ENCODE measurements around the gene LRRC27. TPM values are rescaled to one million over a fixed set of nuclear protein-coding genes. Genes with fewer than 3 reads are reported as not detected.

The LRRC27 gene
- total RNA-seq, 1 experiment from 2014 or later: 4.1 TPM

DNA sequence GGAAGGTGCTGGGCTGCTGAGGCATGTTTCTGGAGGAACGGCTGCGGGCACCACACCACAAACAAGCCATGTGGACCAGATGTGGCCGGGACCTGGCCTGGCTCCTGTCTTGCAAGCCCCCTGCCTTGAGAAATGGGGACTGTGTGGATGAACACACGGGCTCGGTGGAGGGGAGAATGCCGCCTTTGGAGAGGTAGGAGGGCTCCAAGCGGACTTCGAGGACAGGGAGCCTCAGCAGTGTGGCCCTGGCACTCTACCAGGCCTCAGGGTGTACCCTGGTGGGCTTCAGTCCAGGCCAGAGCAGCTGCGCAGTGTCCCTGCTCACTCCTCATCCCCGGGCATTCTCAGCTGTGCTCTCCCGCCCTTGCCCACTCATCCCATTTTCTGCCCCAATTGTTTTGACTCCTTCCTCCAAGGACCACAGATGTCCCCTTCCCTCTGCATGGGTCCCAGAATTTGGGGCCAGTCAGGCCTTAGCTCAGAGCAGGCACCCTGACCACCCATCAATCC, 96.5 kb downstream of the LRRC27 start:
- ChIA-PET POLR2A (no interaction called here), CTCF (no interaction called here)
- TF ChIP-seq EZH2 (IDR thresholded peaks at IDR 0.05) (no peak), ZNF274 (IDR thresholded peaks at IDR 0.05; ENCODE audit: low read depth, low read length) (no peak), EGR1 (IDR thresholded peaks at IDR 0.05; ENCODE audit: low read depth) (no peak), TCF7L2 (IDR thresholded peaks at IDR 0.05; ENCODE audit: borderline replicate concordance, extremely low read depth, insufficient read depth, insufficient read length) (no peak), SRF (IDR thresholded peaks at IDR 0.05; ENCODE audit: low read depth) (no peak), CBX3 (IDR thresholded peaks at IDR 0.05; ENCODE audit: low read depth) (no peak), SP1 (IDR thresholded peaks at IDR 0.05; ENCODE audit: low read depth) (no peak), EZH2phosphoT487 (IDR thresholded peaks at IDR 0.05; ENCODE audit: borderline replicate concordance) (no peak), ZFX (IDR thresholded peaks at IDR 0.05) (no peak)
- TF ChIP-seq, protein P1, sequence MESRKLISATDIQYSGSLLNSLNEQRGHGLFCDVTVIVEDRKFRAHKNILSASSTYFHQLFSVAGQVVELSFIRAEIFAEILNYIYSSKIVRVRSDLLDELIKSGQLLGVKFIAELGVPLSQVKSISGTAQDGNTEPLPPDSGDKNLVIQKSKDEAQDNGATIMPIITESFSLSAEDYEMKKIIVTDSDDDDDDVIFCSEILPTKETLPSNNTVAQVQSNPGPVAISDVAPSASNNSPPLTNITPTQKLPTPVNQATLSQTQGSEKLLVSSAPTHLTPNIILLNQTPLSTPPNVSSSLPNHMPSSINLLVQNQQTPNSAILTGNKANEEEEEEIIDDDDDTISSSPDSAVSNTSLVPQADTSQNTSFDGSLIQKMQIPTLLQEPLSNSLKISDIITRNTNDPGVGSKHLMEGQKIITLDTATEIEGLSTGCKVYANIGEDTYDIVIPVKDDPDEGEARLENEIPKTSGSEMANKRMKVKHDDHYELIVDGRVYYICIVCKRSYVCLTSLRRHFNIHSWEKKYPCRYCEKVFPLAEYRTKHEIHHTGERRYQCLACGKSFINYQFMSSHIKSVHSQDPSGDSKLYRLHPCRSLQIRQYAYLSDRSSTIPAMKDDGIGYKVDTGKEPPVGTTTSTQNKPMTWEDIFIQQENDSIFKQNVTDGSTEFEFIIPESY (IDR thresholded peaks at IDR 0.05; ENCODE audit: extremely low read depth, insufficient replicate concordance, low read length): no peak
- TF ChIP-seq, protein P2, sequence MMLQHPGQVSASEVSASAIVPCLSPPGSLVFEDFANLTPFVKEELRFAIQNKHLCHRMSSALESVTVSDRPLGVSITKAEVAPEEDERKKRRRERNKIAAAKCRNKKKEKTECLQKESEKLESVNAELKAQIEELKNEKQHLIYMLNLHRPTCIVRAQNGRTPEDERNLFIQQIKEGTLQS (IDR thresholded peaks at IDR 0.05): no peak
- TF ChIP-seq, protein P3, sequence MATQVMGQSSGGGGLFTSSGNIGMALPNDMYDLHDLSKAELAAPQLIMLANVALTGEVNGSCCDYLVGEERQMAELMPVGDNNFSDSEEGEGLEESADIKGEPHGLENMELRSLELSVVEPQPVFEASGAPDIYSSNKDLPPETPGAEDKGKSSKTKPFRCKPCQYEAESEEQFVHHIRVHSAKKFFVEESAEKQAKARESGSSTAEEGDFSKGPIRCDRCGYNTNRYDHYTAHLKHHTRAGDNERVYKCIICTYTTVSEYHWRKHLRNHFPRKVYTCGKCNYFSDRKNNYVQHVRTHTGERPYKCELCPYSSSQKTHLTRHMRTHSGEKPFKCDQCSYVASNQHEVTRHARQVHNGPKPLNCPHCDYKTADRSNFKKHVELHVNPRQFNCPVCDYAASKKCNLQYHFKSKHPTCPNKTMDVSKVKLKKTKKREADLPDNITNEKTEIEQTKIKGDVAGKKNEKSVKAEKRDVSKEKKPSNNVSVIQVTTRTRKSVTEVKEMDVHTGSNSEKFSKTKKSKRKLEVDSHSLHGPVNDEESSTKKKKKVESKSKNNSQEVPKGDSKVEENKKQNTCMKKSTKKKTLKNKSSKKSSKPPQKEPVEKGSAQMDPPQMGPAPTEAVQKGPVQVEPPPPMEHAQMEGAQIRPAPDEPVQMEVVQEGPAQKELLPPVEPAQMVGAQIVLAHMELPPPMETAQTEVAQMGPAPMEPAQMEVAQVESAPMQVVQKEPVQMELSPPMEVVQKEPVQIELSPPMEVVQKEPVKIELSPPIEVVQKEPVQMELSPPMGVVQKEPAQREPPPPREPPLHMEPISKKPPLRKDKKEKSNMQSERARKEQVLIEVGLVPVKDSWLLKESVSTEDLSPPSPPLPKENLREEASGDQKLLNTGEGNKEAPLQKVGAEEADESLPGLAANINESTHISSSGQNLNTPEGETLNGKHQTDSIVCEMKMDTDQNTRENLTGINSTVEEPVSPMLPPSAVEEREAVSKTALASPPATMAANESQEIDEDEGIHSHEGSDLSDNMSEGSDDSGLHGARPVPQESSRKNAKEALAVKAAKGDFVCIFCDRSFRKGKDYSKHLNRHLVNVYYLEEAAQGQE (IDR thresholded peaks at IDR 0.05; ENCODE audit: low read depth): no peak

More for the DNA sequence above, 96.5 kb downstream of the LRRC27 start:
- H3K36me3 ChIP-seq (ENCODE audit: control insufficient read depth in 1 of 2, insufficient read depth in 2 of 2, low read length in 2 of 2): no peaks in the 10 kb centered on the region
- H3K9me2 ChIP-seq (ENCODE audit: insufficient read depth): no peaks in the 10 kb centered on the region
- no TSS peak for BruUV-seq (replicated peaks)
- H3K9me3 ChIP-seq (ENCODE audit: control insufficient read depth in 1 of 2, insufficient read depth in 1 of 2, low read depth in 1 of 2, low read length in 2 of 2): no peaks in the 10 kb centered on the region
- H3K4me2 ChIP-seq (ENCODE audit: low read length): no peak overlapping the region
- H2AFZ ChIP-seq (ENCODE audit: low read depth, low read length, poor library complexity, severe bottlenecking): no peak overlapping the region
- H4K20me1 ChIP-seq (ENCODE audit: insufficient read depth): no peaks in the 10 kb centered on the region
- no peaks in the 10 kb centered on the region for H3K27me3 ChIP-seq (ENCODE audit: insufficient read depth, low read length)
- H3K4me1 ChIP-seq (ENCODE audit: control insufficient read depth in 1 of 2, insufficient read depth in 2 of 2, low read length in 2 of 2): no peaks in the 10 kb centered on the region
- intact Hi-C loops (cut with micrococcal nuclease): no loop called here
- no peak for ATAC-seq
- H3K9ac ChIP-seq (ENCODE audit: low read length): no peak overlapping the region
- DNase-seq (ENCODE audit: low read depth, low spot score): no peak
- no peak overlapping the region for H3K4me3 ChIP-seq (replicated peaks in 1 of 2; ENCODE audit: low read depth in 1 of 2, low read length in 2 of 2)
- RAD21 ChIA-PET (ENCODE audit: low non-redundant PET in 1 of 2, low total read pairs in 2 of 2, uncharacterized antibody in 2 of 2, unreplicated experiment in 2 of 2): no interaction called here
- H3K27ac ChIP-seq (ENCODE audit: low read depth, low read length): no peak overlapping the region
- H3K79me2 ChIP-seq (ENCODE audit: insufficient read depth, low read length): no peaks in the 10 kb centered on the region

Other genes with a start within 250 kb of the LRRC27 start
- gene DPYSL4, start 145.2 kb upstream of the LRRC27 start, total RNA-seq (2021; ENCODE audit: unreplicated experiment): 5.4 TPM
- gene STK32C, start 24.2 kb upstream of the LRRC27 start, total RNA-seq (2021; ENCODE audit: unreplicated experiment): 29.7 TPM
- 13.9 TPM for gene PWWP2B, start 65.0 kb downstream of the LRRC27 start, total RNA-seq (2021; ENCODE audit: unreplicated experiment)
- gene INPP5A, start 205.6 kb downstream of the LRRC27 start, total RNA-seq (2021; ENCODE audit: unreplicated experiment): 12.3 TPM